Spleen (tissue), 11 donors: ENCODE data around the gene SLC25A43. TPM values are rescaled to one million over a fixed set of nuclear protein-coding genes. Genes with fewer than 3 reads are reported as not detected.

Source experiments
- DNase-seq: peaks from one replicate; pipeline ENCODE4 v3.0.0-alpha.2; 2020
- H3K27ac ChIP-seq, 8 donors: fragments of 200-600 bp; sonication (generic) in 7 of 8; 1 replicate in 4 of 8; 2 replicates in 4 of 8; pipeline versions ENCODE4 v1.5.0 to v1.8.0; 2016 to 2021; ENCODE audit warnings: inconsistent platforms in 4 of 8, mild to moderate bottlenecking in 4 of 8, moderate library complexity in 1 of 8
- H3K27me3 ChIP-seq, 7 donors: fragments of 200-600 bp; sonication (generic) in 6 of 7; replicated peaks in 1 of 7; 1 replicate in 4 of 7; 2 replicates in 3 of 7; pipeline versions ENCODE4 v1.5.0 to v1.8.0; 2016 to 2021; ENCODE audit warnings: inconsistent platforms in 3 of 7, mild to moderate bottlenecking in 1 of 7
- H3K36me3 ChIP-seq, 6 donors: fragments of 200-600 bp; sonication (generic) in 5 of 6; 1 replicate in 4 of 6; 2 replicates in 2 of 6; pipeline versions ENCODE4 v1.5.0 to v1.8.0; 2016 to 2021; ENCODE audit warnings: inconsistent platforms in 2 of 6
- H3K4me1 ChIP-seq, 6 donors: fragments of 200-600 bp; sonication (generic) in 5 of 6; 1 replicate in 3 of 6; 2 replicates in 3 of 6; pipeline versions ENCODE4 v1.5.0 to v1.8.0; 2016 to 2021; ENCODE audit warnings: inconsistent platforms in 3 of 6
- H3K4me3 ChIP-seq, 8 donors: fragments of 200-600 bp; sonication (generic) in 7 of 8; 1 replicate in 4 of 8; 2 replicates in 4 of 8; pipeline versions ENCODE4 v1.5.0 to v1.8.0; 2016 to 2021; ENCODE audit warnings: inconsistent platforms in 4 of 8, mild to moderate bottlenecking in 4 of 8, moderate library complexity in 2 of 8
- H3K9me3 ChIP-seq, 8 donors: fragments of 200-600 bp; sonication (generic) in 7 of 8; 1 replicate in 4 of 8; 2 replicates in 4 of 8; pipeline versions ENCODE4 v1.5.0 to v1.8.0; 2016 to 2021; ENCODE audit warnings: inconsistent platforms in 4 of 8
- POLR2A ChIP-seq, 3 donors: fragments of 450-650 bp; IDR thresholded peaks; one replicate each; pipeline ENCODE4 v1.5.1; 2017; ENCODE audit warnings: antibody characterized with exemption in 3 of 3, mild to moderate bottlenecking in 1 of 3
- POLR2AphosphoS5 ChIP-seq, 3 donors: sonication (generic); formaldehyde crosslinking; IDR thresholded peaks; one replicate each; pipeline ENCODE4 v1.5.1; 2017; ENCODE audit warnings: antibody characterized with exemption in 3 of 3
- WGBS, 5 donors: extraction: QIAGEN DNeasy Blood & Tissue Kit in 3 of 5; methylation state at CpG; one replicate each; pipeline versions ENCODE4 v1.1.5 to v1.1.7; 2013 to 2018; 5-methylcytosine and 5-hydroxymethylcytosine counted together
- intact Hi-C: fragments of 100-400 bp; cut with DNase I; formaldehyde crosslinking; loops from one replicate; pipeline ENCODE4 v1.15.0; 2023; ENCODE audit warnings: low total_unique reads
- polyA plus RNA-seq, 3 donors: library from polyadenylated mRNA; stranded (reverse); fragments of 200-250 nt; gene quantifications; one replicate each; pipeline ENCODE4 v1.2.1, GENCODE V29; 2013
- total RNA-seq, 7 donors: library from RNA; depleted of rRNA in 3 of 7; stranded (reverse); fragments of >200 nt in 3 of 7; fragmentation: NEBNext Ultra II Directional in 4 of 7; extraction: Animal tissue kit (Norgen Biotek cat#: 25700) in 4 of 7; gene quantifications; one replicate each; pipeline versions ENCODE4 v1.1.0 to v1.2.1, GENCODE V29; 2016 to 2021
- TF ChIP-seq, protein P1 (sequence below), 11 experiments: fragments of 200-600 bp in 7 of 11; fragments of 450-650 bp in 4 of 11; sonication (generic) in 4 of 11; IDR thresholded peaks in 8 of 11; conservative IDR thresholded peaks in 3 of 11; 1 replicate in 7 of 11; 2 replicates in 4 of 11; pipeline versions ENCODE4 v1.4.0 to v1.8.0; 2016 to 2021; ENCODE audit warnings: antibody characterized with exemption in 11 of 11, inconsistent platforms in 4 of 11, mild to moderate bottlenecking in 1 of 11
- donor health status: healthy with polysubstance abuse.
- donor health status: DM: no; HTN: no; CAD: no; lungs with moderate emphysema.
- donor health status: DM: no; HTN: no; CAD: no.
- donor health status: Bipolar disorder and iron deficiency.
- donor health status: healthy.
- donor health status: DM: no; HTN: no; CAD: no.
- donor health status: DM: yes; HTN: yes; CAD: no.

The SLC25A43 gene
- total and polyA plus RNA-seq, 10 donors: 5.5 to 13.7 (median 9.5) TPM

DNA sequence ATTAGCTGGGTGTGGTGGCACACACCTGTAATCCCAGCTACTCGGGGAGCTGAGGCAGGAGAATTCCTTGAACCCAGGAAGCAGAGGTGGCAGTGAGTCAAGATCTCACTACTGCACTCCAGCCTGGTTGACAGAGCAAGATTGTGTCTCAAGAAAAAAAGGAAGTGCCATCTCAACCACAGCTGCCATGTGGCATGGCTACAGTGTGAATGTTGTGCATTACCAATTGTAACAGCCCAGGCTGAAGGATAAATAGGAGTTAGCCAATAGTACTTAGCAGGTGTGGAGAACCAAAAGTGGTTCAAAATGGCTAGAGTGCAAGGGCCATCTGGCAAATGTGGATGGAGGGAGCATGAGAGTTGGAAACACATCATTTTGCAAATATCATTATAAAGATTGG is 98.0 kb downstream of the SLC25A43 start:
- H3K27me3 ChIP-seq: no peaks in the 10 kb centered on the region
- no peak overlapping the region for H3K27ac ChIP-seq
- H3K36me3 ChIP-seq: no peaks in the 10 kb centered on the region
- H3K9me3 ChIP-seq: no peaks in the 10 kb centered on the region
- DNase-seq: no peak
- 0 to 43% (median 27%) methylated on average over 1 of the region's 1 CpG for WGBS, 5 donors
- peaks cover 0 to 12% (median 0%) of the 10 kb centered on the region in 6 donors for H3K4me1 ChIP-seq
- no peak for TF ChIP-seq POLR2AphosphoS5 (IDR thresholded peaks at IDR 0.05)
- TF ChIP-seq, protein P1, sequence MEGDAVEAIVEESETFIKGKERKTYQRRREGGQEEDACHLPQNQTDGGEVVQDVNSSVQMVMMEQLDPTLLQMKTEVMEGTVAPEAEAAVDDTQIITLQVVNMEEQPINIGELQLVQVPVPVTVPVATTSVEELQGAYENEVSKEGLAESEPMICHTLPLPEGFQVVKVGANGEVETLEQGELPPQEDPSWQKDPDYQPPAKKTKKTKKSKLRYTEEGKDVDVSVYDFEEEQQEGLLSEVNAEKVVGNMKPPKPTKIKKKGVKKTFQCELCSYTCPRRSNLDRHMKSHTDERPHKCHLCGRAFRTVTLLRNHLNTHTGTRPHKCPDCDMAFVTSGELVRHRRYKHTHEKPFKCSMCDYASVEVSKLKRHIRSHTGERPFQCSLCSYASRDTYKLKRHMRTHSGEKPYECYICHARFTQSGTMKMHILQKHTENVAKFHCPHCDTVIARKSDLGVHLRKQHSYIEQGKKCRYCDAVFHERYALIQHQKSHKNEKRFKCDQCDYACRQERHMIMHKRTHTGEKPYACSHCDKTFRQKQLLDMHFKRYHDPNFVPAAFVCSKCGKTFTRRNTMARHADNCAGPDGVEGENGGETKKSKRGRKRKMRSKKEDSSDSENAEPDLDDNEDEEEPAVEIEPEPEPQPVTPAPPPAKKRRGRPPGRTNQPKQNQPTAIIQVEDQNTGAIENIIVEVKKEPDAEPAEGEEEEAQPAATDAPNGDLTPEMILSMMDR (IDR thresholded peaks at IDR 0.05 in 8 of 11, conservative IDR thresholded peaks at IDR 0.05 in 3 of 11): no peak
- no peak for TF ChIP-seq POLR2A (IDR thresholded peaks at IDR 0.05)
- intact Hi-C loops: no loop called here
- H3K4me3 ChIP-seq: no peak overlapping the region

DNA sequence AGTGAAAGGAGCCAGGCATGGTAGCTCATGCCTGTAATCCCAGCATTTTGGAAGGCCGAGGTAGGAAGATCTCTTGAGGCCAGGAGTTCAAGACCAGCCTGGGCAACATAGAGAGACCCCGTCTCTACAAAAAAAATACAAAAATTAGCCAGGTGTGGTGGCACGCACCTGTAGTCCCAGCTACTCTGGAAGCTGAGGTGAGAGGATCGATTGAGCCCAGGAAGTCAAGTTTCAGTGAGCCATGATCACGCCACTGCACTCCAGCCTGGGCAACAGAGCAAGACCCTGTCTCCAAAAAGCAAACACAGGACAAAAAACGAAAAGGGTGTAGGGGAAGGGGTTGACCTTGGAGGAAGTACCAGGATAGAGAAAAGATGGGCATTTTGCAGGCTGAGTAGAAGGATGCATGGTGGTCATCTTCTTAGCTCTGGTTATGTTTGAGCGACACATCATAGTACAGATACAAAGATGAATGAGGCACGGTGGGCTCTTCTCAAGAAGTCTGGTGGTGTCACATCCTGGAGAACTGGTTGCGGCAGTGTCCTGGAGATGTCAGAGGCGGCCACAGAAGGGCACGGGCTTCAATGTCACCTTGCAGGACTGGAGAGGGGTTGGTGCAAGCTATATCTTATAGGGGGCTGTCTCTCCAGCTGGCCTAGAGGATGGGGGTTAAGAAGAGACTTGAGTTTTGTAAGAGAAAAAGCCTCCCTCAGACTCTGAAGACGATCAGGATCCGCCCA is 101.1 kb downstream of the SLC25A43 start:
- intact Hi-C loops: no loop called here

DNA sequence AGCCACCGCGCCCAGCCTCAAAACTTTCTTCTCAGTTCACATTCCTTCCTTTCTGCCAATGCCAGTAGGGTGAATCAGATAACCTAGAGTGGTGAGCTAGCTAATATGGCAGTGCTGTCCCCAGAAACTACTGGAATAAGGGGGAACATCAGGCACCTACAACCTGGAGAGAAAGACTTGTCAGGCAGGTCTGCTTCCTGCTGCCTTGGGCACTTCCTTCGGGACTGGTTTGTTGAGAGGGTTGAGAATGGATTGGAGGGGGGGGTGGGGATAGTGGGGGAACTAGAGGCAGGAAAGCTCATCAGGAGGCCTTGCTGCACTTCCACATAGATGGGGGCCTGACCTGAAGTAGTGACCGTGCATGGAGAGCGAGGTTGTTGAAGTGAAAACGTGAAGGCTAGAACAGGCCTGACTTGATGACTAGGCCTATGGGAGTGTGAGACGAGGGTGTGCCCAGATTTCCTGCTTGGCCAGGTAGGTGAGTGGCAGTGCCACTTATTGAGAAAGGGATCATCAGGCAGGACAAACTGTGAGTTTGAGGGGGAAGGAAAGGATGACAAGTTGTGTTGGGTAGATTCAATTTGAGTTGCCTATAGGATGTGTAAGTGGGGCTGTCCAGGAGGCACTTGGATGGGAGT is 102.5 kb downstream of the SLC25A43 start:
- 85 to 95% (median 94%) methylated on average over 7 of the region's 7 CpGs for WGBS, 5 donors
- intact Hi-C loops: no loop called here
- Histone ChIP-seq H3K9me3 (no peaks in the 10 kb centered on the region), H3K27ac (no peak overlapping the region), H3K36me3 (no peaks in the 10 kb centered on the region), H3K4me1 (peaks cover 0 to 21% (median 0%) of the 10 kb centered on the region in 6 donors), H3K27me3 (no peaks in the 10 kb centered on the region), H3K4me3 (no peak overlapping the region)
- TF ChIP-seq, protein P1 (IDR thresholded peaks at IDR 0.05 in 8 of 11, conservative IDR thresholded peaks at IDR 0.05 in 3 of 11): no peak
- TF ChIP-seq POLR2A (IDR thresholded peaks at IDR 0.05): no peak
- TF ChIP-seq POLR2AphosphoS5 (IDR thresholded peaks at IDR 0.05): no peak
- no peak for DNase-seq

More for the DNA sequence above, 101.1 kb downstream of the SLC25A43 start:
- no peak for TF ChIP-seq POLR2AphosphoS5 (IDR thresholded peaks at IDR 0.05)
- TF ChIP-seq, protein P1 (IDR thresholded peaks at IDR 0.05 in 8 of 11, conservative IDR thresholded peaks at IDR 0.05 in 3 of 11): no peak
- no peak for TF ChIP-seq POLR2A (IDR thresholded peaks at IDR 0.05)
- Histone ChIP-seq H3K27me3 (no peaks in the 10 kb centered on the region), H3K4me3 (no peak overlapping the region), H3K9me3 (no peaks in the 10 kb centered on the region), H3K4me1 (peaks cover 0 to 24% (median 0%) of the 10 kb centered on the region in 6 donors), H3K36me3 (no peaks in the 10 kb centered on the region), H3K27ac (no peak overlapping the region)
- 75 to 92% (median 89%) methylated on average over 12 to 13 of the region's 13 CpGs for WGBS, 5 donors
- DNase-seq: no peak
